H9 (cell line): ENCODE measurements around the gene RAB40B. TPM values are rescaled to one million over a fixed set of nuclear protein-coding genes. Genes with fewer than 3 reads are reported as not detected.

Experiments used
- DNase-seq: peaks from one replicate; pipeline ENCODE4 v3.0.0-alpha.2; 2017
- H2AFZ ChIP-seq: one replicate; pipeline ENCODE4 v1.6.1; 2013; ENCODE audit warnings: mild to moderate bottlenecking, low read length, control low read depth, moderate library complexity
- H2AK5ac ChIP-seq: 2 replicates; pipeline ENCODE4 v1.6.1; 2013; ENCODE audit warnings: low read length, control low read depth, mixed read lengths; ENCODE audit not compliant: insufficient read length
- H2BK120ac ChIP-seq: one replicate; pipeline ENCODE4 v1.6.1; 2013; ENCODE audit warnings: low read depth, mild to moderate bottlenecking, low read length, control low read depth, inconsistent platforms; ENCODE audit not compliant: poor library complexity, severe bottlenecking
- H2BK12ac ChIP-seq: 2 replicates; pipeline ENCODE4 v1.6.1; 2013; ENCODE audit warnings: low read length, control low read depth, mixed read lengths, low read depth; ENCODE audit not compliant: insufficient read length
- H2BK15ac ChIP-seq: 2 replicates; pipeline ENCODE4 v1.6.1; 2013; ENCODE audit warnings: low read depth, low read length, control low read depth
- H2BK20ac ChIP-seq: one replicate; pipeline ENCODE4 v1.6.1; 2013; ENCODE audit warnings: low read depth, mild to moderate bottlenecking, low read length, control low read depth, inconsistent platforms; ENCODE audit not compliant: poor library complexity, severe bottlenecking
- H2BK5ac ChIP-seq: 2 replicates; pipeline ENCODE4 v1.6.1; 2013; ENCODE audit warnings: low read length, control low read depth, mixed read lengths; ENCODE audit not compliant: insufficient read length
- H3K14ac ChIP-seq: 2 replicates; pipeline ENCODE4 v1.6.1; 2013; ENCODE audit warnings: low read length, control low read depth; ENCODE audit not compliant: insufficient read depth
- H3K18ac ChIP-seq: 2 replicates; pipeline ENCODE4 v1.6.1; 2013; ENCODE audit warnings: low read depth, mild to moderate bottlenecking, mixed read lengths, low read length, control low read depth; ENCODE audit not compliant: insufficient read length
- H3K23ac ChIP-seq: 2 replicates; pipeline ENCODE4 v1.6.1; 2013; ENCODE audit warnings: low read length, control low read depth, mixed read lengths, low read depth; ENCODE audit not compliant: insufficient read length
- H3K23me2 ChIP-seq: 2 replicates; pipeline ENCODE4 v1.6.1; 2013; ENCODE audit warnings: low read depth, mild to moderate bottlenecking, mixed read lengths, low read length, control low read depth; ENCODE audit not compliant: insufficient read length, poor library complexity, severe bottlenecking
- H3K27ac ChIP-seq: 2 replicates; pipeline ENCODE4 v1.5.1; 2013; ENCODE audit warnings: low read length, control low read depth, mixed read lengths, low read depth; ENCODE audit not compliant: insufficient read length
- H3K27me3 ChIP-seq: 2 replicates; pipeline ENCODE4 v1.6.1; 2013; ENCODE audit warnings: low read length, control low read depth, inconsistent platforms; ENCODE audit not compliant: insufficient read depth
- H3K4ac ChIP-seq: 2 replicates; pipeline ENCODE4 v1.6.1; 2013; ENCODE audit warnings: low read depth, mild to moderate bottlenecking, control low read depth, inconsistent platforms, low read length, moderate library complexity
- H3K4me1 ChIP-seq: 2 replicates; pipeline ENCODE4 v1.6.1; 2013; ENCODE audit warnings: low read length, control low read depth, inconsistent platforms; ENCODE audit not compliant: insufficient read depth
- H3K4me2 ChIP-seq: 2 replicates; pipeline ENCODE4 v1.6.1; 2013; ENCODE audit warnings: low read length, control low read depth, mixed read lengths; ENCODE audit not compliant: insufficient read length, insufficient read depth
- H3K56ac ChIP-seq: 2 replicates; pipeline ENCODE4 v1.6.1; 2013; ENCODE audit warnings: low read depth, mild to moderate bottlenecking, mixed read lengths, low read length, control low read depth; ENCODE audit not compliant: insufficient read length
- H3K79me1 ChIP-seq: 2 replicates; pipeline ENCODE4 v1.6.1; 2013; ENCODE audit warnings: low read depth, mild to moderate bottlenecking, moderate library complexity, low read length, control low read depth, inconsistent platforms; ENCODE audit not compliant: insufficient read depth, poor library complexity, severe bottlenecking
- H3K79me2 ChIP-seq: 2 replicates; pipeline ENCODE4 v1.6.1; 2013; ENCODE audit warnings: low read length, control low read depth, inconsistent platforms; ENCODE audit not compliant: insufficient read depth
- H3K9ac ChIP-seq: 2 replicates; pipeline ENCODE4 v1.6.1; 2013; ENCODE audit warnings: low read length, control low read depth, mixed read lengths; ENCODE audit not compliant: insufficient read length; ENCODE audit errors: extremely low read depth
- H3K9me3 ChIP-seq: one replicate; pipeline ENCODE4 v1.6.1; 2013; ENCODE audit warnings: low read depth, low read length, inconsistent platforms; ENCODE audit not compliant: control insufficient read depth
- H3T11ph ChIP-seq: one replicate; pipeline ENCODE4 v1.6.1; 2013; ENCODE audit warnings: mild to moderate bottlenecking, low read length, control low read depth, inconsistent platforms
- H4K20me1 ChIP-seq: one replicate; pipeline ENCODE4 v1.6.1; 2013; ENCODE audit not compliant: control insufficient read depth, insufficient read length, insufficient read depth
- H4K5ac ChIP-seq: 2 replicates; pipeline ENCODE4 v1.6.1; 2013; ENCODE audit warnings: low read depth, mild to moderate bottlenecking, mixed read lengths, low read length, control low read depth; ENCODE audit not compliant: insufficient read length
- H4K8ac ChIP-seq: replicated peaks from 2 replicates; pipeline ENCODE4 v1.6.1; 2013; ENCODE audit warnings: low read length, control low read depth, mixed read lengths, low read depth; ENCODE audit not compliant: insufficient read length
- H4K91ac ChIP-seq: 2 replicates; pipeline ENCODE4 v1.6.1; 2013; ENCODE audit warnings: low read depth, mild to moderate bottlenecking, moderate library complexity, mixed read lengths, low read length, control low read depth; ENCODE audit not compliant: insufficient read length
- H3K27ac Mint-ChIP-seq, 3 experiments: 2 replicates in 2 of 3; 3 replicates in 1 of 3; pipeline ENCODE4 v1.8.0; 2020 to 2021; ENCODE audit warnings: mixed read lengths in 3 of 3, mild to moderate bottlenecking in 1 of 3, moderate library complexity in 1 of 3
- H3K27me3 Mint-ChIP-seq: 2 replicates; pipeline ENCODE4 v1.8.0; 2021; ENCODE audit warnings: low read depth, mild to moderate bottlenecking, moderate library complexity, mixed read lengths
- H3K36me3 Mint-ChIP-seq, 3 experiments: 2 replicates in 2 of 3; 3 replicates in 1 of 3; pipeline ENCODE4 v1.8.0; 2020 to 2021; ENCODE audit warnings: low read depth in 3 of 3, mixed read lengths in 3 of 3; ENCODE audit not compliant: insufficient read depth in 1 of 3
- H3K4me1 Mint-ChIP-seq, 2 experiments: 2 replicates each; pipeline ENCODE4 v1.8.0; 2020; ENCODE audit warnings: mixed read lengths in 2 of 2
- H3K4me3 Mint-ChIP-seq, 2 experiments: 2 replicates in 1 of 2; 3 replicates in 1 of 2; pipeline ENCODE4 v1.8.0; 2020 to 2021; ENCODE audit warnings: mild to moderate bottlenecking in 2 of 2, mixed read lengths in 2 of 2, moderate library complexity in 1 of 2
- H3K9me3 Mint-ChIP-seq, 2 experiments: 2 replicates in 1 of 2; 3 replicates in 1 of 2; pipeline ENCODE4 v1.8.0; 2020; ENCODE audit warnings: mild to moderate bottlenecking in 2 of 2, mixed read lengths in 2 of 2, moderate library complexity in 1 of 2
- CTCF ChIP-seq: fragments of 200-600 bp; sonication (generic); conservative IDR thresholded peaks from 3 replicates; pipeline ENCODE4 v1.8.0; 2021; ENCODE audit warnings: antibody characterized with exemption, mild to moderate bottlenecking
- WGBS: extraction: QIAGEN DNeasy Blood & Tissue Kit; methylation state at CpG from one replicate; pipeline ENCODE4 v1.1.7; 2013; ENCODE audit warnings: missing lambda C conversion rate, low lambda C conversion rate, mixed read lengths; ENCODE audit not compliant: insufficient read length; ENCODE audit errors: extremely low coverage; 5-methylcytosine and 5-hydroxymethylcytosine counted together
- total RNA-seq: library from RNA; stranded (reverse); gene quantifications from 2 replicates; pipeline ENCODE4 v1.2.1, GENCODE V29; 2021

The RAB40B gene
- total RNA-seq, 1 experiment from 2014 or later: 3.5 TPM

- Histone ChIP-seq H3K18ac (no peak overlapping the region), H3K27me3 (no peaks in the 10 kb centered on the region), H3K9ac (no peak overlapping the region), H2BK12ac (no peak overlapping the region), H3K56ac (no peak overlapping the region), H2AFZ (no peak overlapping the region), H2AK5ac (no peak overlapping the region), H3K23ac (no peak overlapping the region), H3K27ac (no peak overlapping the region), H4K91ac (no peak overlapping the region), H4K8ac (no peak overlapping the region), H2BK5ac (no peak overlapping the region), H3K4me1 (no peaks in the 10 kb centered on the region; the same call in 1 of the 2 replicates), H3T11ph (no peak overlapping the region), H3K23me2 (no peaks in the 10 kb centered on the region), H4K20me1 (no peaks in the 10 kb centered on the region), H3K9me3 (no peaks in the 10 kb centered on the region), H3K14ac (no peak overlapping the region), H4K5ac (no peak overlapping the region), H2BK20ac (no peak overlapping the region), H3K79me1 (no peaks in the 10 kb centered on the region), H3K4ac (no peak overlapping the region), H2BK120ac (no peak overlapping the region), H3K79me2 (no peaks in the 10 kb centered on the region), H3K4me2 (no peak overlapping the region), H2BK15ac (no peak overlapping the region)
- peaks cover 6 to 14% of the 10 kb centered on the region in 2 experiments for H3K4me1 Mint-ChIP-seq
- no peak overlapping the region for H3K27ac Mint-ChIP-seq
- H3K27me3 Mint-ChIP-seq: peaks cover 4% of the 10 kb centered on the region
- H3K4me3 Mint-ChIP-seq: 0 out of 5 replicates have a peak overlapping the region, but pooled peaks of 1 of the 2 experiments have one; percentile 34
- no CpG with 5 or more reads among the region's 15 CpGs for WGBS
- no peaks in the 10 kb centered on the region for H3K36me3 Mint-ChIP-seq
- TF ChIP-seq CTCF: no peak
- DNase-seq: no peak
- peaks cover 0 to 3% of the 10 kb centered on the region in 2 experiments; a peak in 1 of 5 replicates for H3K9me3 Mint-ChIP-seq
Observed at GRCh38 chr17:82667668-82668000, 30.9 kb downstream of the RAB40B start.
